Lower leg skin (tissue), 3 donors: Measurements from ENCODE around the gene LRBA.

Experiments used
- CTCF ChIP-seq, 3 donors: fragments of 450-650 bp; IDR thresholded peaks; one replicate each; pipeline ENCODE4 v1.5.1; 2016; ENCODE audit warnings: antibody characterized with exemption in 3 of 3, mild to moderate bottlenecking in 3 of 3, moderate library complexity in 2 of 3
- POLR2A ChIP-seq, 2 donors: fragments of 450-650 bp; IDR thresholded peaks; one replicate each; pipeline ENCODE4 v1.6.1; 2016 to 2017; ENCODE audit warnings: antibody characterized with exemption in 2 of 2, mild to moderate bottlenecking in 1 of 2, moderate library complexity in 1 of 2

GRCh38 chr4:150994721-150995120 lies 20.4 kb downstream of the LRBA start:
- TF ChIP-seq CTCF (IDR thresholded peaks at IDR 0.05) (no peak), POLR2A (IDR thresholded peaks at IDR 0.05) (no peak)
